ENCODE measurements around the gene DUSP6. TPM values are rescaled to one million over a fixed set of nuclear protein-coding genes. Genes with fewer than 3 reads are reported as not detected.

Gene DUSP6

DNA sequence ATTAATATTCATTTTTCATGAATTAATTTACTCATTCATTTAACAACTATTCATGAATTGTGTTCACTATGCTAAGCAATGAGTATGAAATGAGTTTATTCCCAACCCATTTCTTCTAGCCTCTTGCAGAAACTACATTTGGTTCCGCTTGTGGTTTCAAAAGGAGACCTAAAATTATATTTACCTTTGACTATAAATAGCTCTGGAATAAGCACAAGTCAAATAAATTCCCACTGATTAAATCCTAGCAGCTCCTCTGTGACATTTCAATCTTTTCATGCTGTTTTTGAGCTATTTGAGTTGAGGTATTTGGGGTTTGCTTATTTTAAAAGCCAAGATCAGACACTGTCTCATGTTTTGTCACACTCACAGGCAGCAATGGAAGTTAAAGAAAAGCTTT lies 46.9 kb downstream of the DUSP6 start:
- no peaks in the 10 kb centered on the region for H3K36me3 ChIP-seq (ENCODE audit: control insufficient read depth in 1 of 2, insufficient read depth in 2 of 2, low read depth in 1 of 2, low read length in 2 of 2)
- no peak overlapping the region for H2BK5ac ChIP-seq (ENCODE audit: low read depth, low read length, poor library complexity, severe bottlenecking)
- H2AFZ ChIP-seq (ENCODE audit: low read depth, low read length) = no peak overlapping the region
- H2BK12ac ChIP-seq (ENCODE audit: low read length in 2 of 2) = no peak overlapping the region
- H3K4me2 ChIP-seq (ENCODE audit: low read length, poor library complexity, severe bottlenecking) = no peak overlapping the region
- WGBS = 100% methylated on average over 1 of the region's 1 CpG
- H3K27ac ChIP-seq (ENCODE audit: low read length, poor library complexity, severe bottlenecking) = no peak overlapping the region
- no peak overlapping the region for H3K23ac ChIP-seq (ENCODE audit: low read length in 2 of 2)
- H2BK120ac ChIP-seq (ENCODE audit: low read depth, low read length) = no peak overlapping the region
- peaks cover 4% of the 10 kb centered on the region for H3K4me1 ChIP-seq (ENCODE audit: control insufficient read depth, insufficient read depth, low read depth, low read length)
- no peak overlapping the region for H3K18ac ChIP-seq (ENCODE audit: low read depth in 1 of 2, low read length in 2 of 2)
- no peak overlapping the region for H3K4me3 ChIP-seq (ENCODE audit: insufficient read depth in 1 of 2, low read depth in 1 of 2, low read length in 2 of 2)
- no peaks in the 10 kb centered on the region for H3K9me3 ChIP-seq (ENCODE audit: control insufficient read depth, low read length)
- H3K9ac ChIP-seq (ENCODE audit: low read length) = no peak overlapping the region
- no peak overlapping the region for H4K8ac ChIP-seq (ENCODE audit: low read length)
- no peak overlapping the region for H2AK5ac ChIP-seq (ENCODE audit: low read length, severe bottlenecking)
- no peak overlapping the region for H3K4ac ChIP-seq (ENCODE audit: low read depth in 1 of 2, low read length in 2 of 2)
- H3K79me1 ChIP-seq (replicated peaks; ENCODE audit: low read length, poor library complexity, severe bottlenecking) = no peaks in the 10 kb centered on the region
- H3K14ac ChIP-seq (ENCODE audit: low read length in 2 of 2) = no peak overlapping the region
- no peak overlapping the region for H4K91ac ChIP-seq (ENCODE audit: low read length)
- DNase-seq = no peak
- no peaks in the 10 kb centered on the region for H3K27me3 ChIP-seq (ENCODE audit: control insufficient read depth in 1 of 2, insufficient read depth in 1 of 2, low read length in 2 of 2)
- H2BK15ac ChIP-seq (ENCODE audit: low read depth, poor library complexity, severe bottlenecking) = no peak overlapping the region

- H3K4me2 ChIP-seq (ENCODE audit: low read length, poor library complexity, severe bottlenecking) = no peak overlapping the region
- H2BK12ac ChIP-seq (ENCODE audit: low read length in 2 of 2) = no peak overlapping the region
- H3K23ac ChIP-seq (ENCODE audit: low read length in 2 of 2) = no peak overlapping the region
- H3K18ac ChIP-seq (ENCODE audit: low read depth in 1 of 2, low read length in 2 of 2) = no peak overlapping the region
- 93% methylated on average over 1 of the region's 2 CpGs for WGBS
- H3K4me3 ChIP-seq (ENCODE audit: insufficient read depth in 1 of 2, low read depth in 1 of 2, low read length in 2 of 2) = no peak overlapping the region
- H4K8ac ChIP-seq (ENCODE audit: low read length) = no peak overlapping the region
- no peak for DNase-seq
- H2BK5ac ChIP-seq (ENCODE audit: low read depth, low read length, poor library complexity, severe bottlenecking) = no peak overlapping the region
- no peak overlapping the region for H2AFZ ChIP-seq (ENCODE audit: low read depth, low read length)
- no peaks in the 10 kb centered on the region for H3K9me3 ChIP-seq (ENCODE audit: control insufficient read depth, low read length)
- H3K36me3 ChIP-seq (ENCODE audit: control insufficient read depth in 1 of 2, insufficient read depth in 2 of 2, low read depth in 1 of 2, low read length in 2 of 2) = no peaks in the 10 kb centered on the region
- H3K4me1 ChIP-seq (ENCODE audit: control insufficient read depth, insufficient read depth, low read depth, low read length) = no peaks in the 10 kb centered on the region
- no peak overlapping the region for H3K14ac ChIP-seq (ENCODE audit: low read length in 2 of 2)
- H2BK15ac ChIP-seq (ENCODE audit: low read depth, poor library complexity, severe bottlenecking) = no peak overlapping the region
- H4K91ac ChIP-seq (ENCODE audit: low read length) = no peak overlapping the region
- H2AK5ac ChIP-seq (ENCODE audit: low read length, severe bottlenecking) = no peak overlapping the region
- no peak overlapping the region for H3K9ac ChIP-seq (ENCODE audit: low read length)
- H3K27me3 ChIP-seq (ENCODE audit: control insufficient read depth in 1 of 2, insufficient read depth in 1 of 2, low read length in 2 of 2) = no peaks in the 10 kb centered on the region
- no peak overlapping the region for H2BK120ac ChIP-seq (ENCODE audit: low read depth, low read length)
- no peaks in the 10 kb centered on the region for H3K79me1 ChIP-seq (replicated peaks; ENCODE audit: low read length, poor library complexity, severe bottlenecking)
- no peak overlapping the region for H3K4ac ChIP-seq (ENCODE audit: low read depth in 1 of 2, low read length in 2 of 2)
- no peak overlapping the region for H3K27ac ChIP-seq (ENCODE audit: low read length, poor library complexity, severe bottlenecking)
Observed at GRCh38 chr12:89299931-89300330, 52.4 kb downstream of the DUSP6 start.

DNA sequence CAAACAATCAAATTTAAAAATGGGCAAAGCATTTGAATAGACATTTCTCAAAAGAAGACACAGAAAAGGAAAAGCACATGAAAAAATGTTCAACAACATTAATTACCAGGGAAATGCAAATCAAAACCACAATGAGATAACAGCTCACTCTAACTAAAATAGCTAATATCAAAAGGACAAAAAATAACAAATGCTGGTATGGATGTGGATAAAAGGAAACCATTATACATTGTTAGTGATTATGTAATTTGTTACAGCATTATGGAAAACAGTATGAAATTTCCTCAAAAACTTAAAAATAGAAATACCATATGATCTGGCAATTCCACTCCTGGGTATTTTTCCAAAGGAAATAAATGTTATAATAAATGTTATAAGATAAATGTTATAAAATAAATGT lies 52.9 kb downstream of the DUSP6 start:
- Histone ChIP-seq H3K4me2 (ENCODE audit: low read length, poor library complexity, severe bottlenecking) (no peak overlapping the region), H3K23ac (ENCODE audit: low read length in 2 of 2) (no peak overlapping the region), H3K4me3 (ENCODE audit: insufficient read depth in 1 of 2, low read depth in 1 of 2, low read length in 2 of 2) (no peak overlapping the region), H3K14ac (ENCODE audit: low read length in 2 of 2) (no peak overlapping the region), H3K27ac (ENCODE audit: low read length, poor library complexity, severe bottlenecking) (no peak overlapping the region), H2BK15ac (ENCODE audit: low read depth, poor library complexity, severe bottlenecking) (no peak overlapping the region), H2AK5ac (ENCODE audit: low read length, severe bottlenecking) (no peak overlapping the region), H4K91ac (ENCODE audit: low read length) (no peak overlapping the region), H2BK120ac (ENCODE audit: low read depth, low read length) (no peak overlapping the region), H4K8ac (ENCODE audit: low read length) (no peak overlapping the region), H3K18ac (ENCODE audit: low read depth in 1 of 2, low read length in 2 of 2) (no peak overlapping the region), H2BK5ac (ENCODE audit: low read depth, low read length, poor library complexity, severe bottlenecking) (no peak overlapping the region), H3K4ac (ENCODE audit: low read depth in 1 of 2, low read length in 2 of 2) (no peak overlapping the region), H3K79me1 (replicated peaks; ENCODE audit: low read length, poor library complexity, severe bottlenecking) (no peaks in the 10 kb centered on the region), H3K9me3 (ENCODE audit: control insufficient read depth, low read length) (no peaks in the 10 kb centered on the region), H3K27me3 (ENCODE audit: control insufficient read depth in 1 of 2, insufficient read depth in 1 of 2, low read length in 2 of 2) (no peaks in the 10 kb centered on the region), H2AFZ (ENCODE audit: low read depth, low read length) (no peak overlapping the region), H2BK12ac (ENCODE audit: low read length in 2 of 2) (no peak overlapping the region), H3K4me1 (ENCODE audit: control insufficient read depth, insufficient read depth, low read depth, low read length) (no peaks in the 10 kb centered on the region), H3K9ac (ENCODE audit: low read length) (no peak overlapping the region), H3K36me3 (ENCODE audit: control insufficient read depth in 1 of 2, insufficient read depth in 2 of 2, low read depth in 1 of 2, low read length in 2 of 2) (no peaks in the 10 kb centered on the region)
- no peak for DNase-seq

Small RNA genes lying within 50 kb of the gene (small RNA-seq; reads per million reads assigned to genes)
- gene MRPS6P4 (ENCODE audit: low read depth) = not detected
